K562 (cell line): ENCODE data around the gene MAGEA9B. TPM values are rescaled to one million over a fixed set of nuclear protein-coding genes. Genes with fewer than 3 reads are reported as not detected.

ENCODE experiments used
- ATAC-seq: fragments of 200-7000 bp; cut with Tn5 transposase; 3 replicates; pipeline ENCODE4 v1.9.1; 2020; ENCODE audit warnings: moderate library complexity
- BruUV-seq: library from RNA; stranded (reverse); fragments of 400-500 nt; replicated peaks from 2 replicates; lab custom pipeline; 2021; lab: Mats Ljungman, UMichigan
- CTCF ChIA-PET: fragments of 300-600 bp; formaldehyde crosslinking; extraction: SDS; loops from one replicate; lab custom pipeline; 2021; ENCODE audit warnings: low intra/inter-chr PET ratio; lab: Yijun Ruan, JAX
- POLR2A ChIA-PET: fragments of 300-600, 350-650 bp; sonication (Branson Sonifier 250); formaldehyde crosslinking; extraction: SDS; loops from one replicate; lab custom pipeline; 2021; ENCODE audit warnings: antibody characterized with exemption, inconsistent platforms; lab: Yijun Ruan, JAX
- DNase-seq, 4 experiments: peaks; one replicate each; pipeline versions ENCODE4 v3.0.0 to v3.0.0-alpha.2; 2011 to 2018; ENCODE audit warnings: low spot score in 3 of 4, mixed read lengths in 3 of 4; ENCODE audit errors: extremely low read depth in 1 of 4
- FAIRE-seq: peaks from 2 replicates; lab custom pipeline; 2011; peaks lifted over from hg19 to GRCh38; lab: Jason Lieb, UNC
- H2AFZ ChIP-seq: 2 replicates; pipeline ENCODE4 v1.6.0; 2011; ENCODE audit warnings: low read depth, low read length, control low read depth, inconsistent platforms
- H3K27ac ChIP-seq: fragments of 200-600 bp; 3 replicates; pipeline ENCODE4 v1.8.0; 2011; ENCODE audit warnings: low read depth, mild to moderate bottlenecking, control low read depth, inconsistent platforms, low read length, moderate library complexity, mixed read lengths; ENCODE audit errors: extremely low read depth
- H3K27me3 ChIP-seq, 2 experiments: fragments of 300-600 bp in 1 of 2; 2 replicates in 1 of 2; 3 replicates in 1 of 2; pipeline versions ENCODE4 v1.6.0 to v1.8.0; 2011; ENCODE audit warnings: inconsistent platforms in 2 of 2, low read length in 2 of 2, mild to moderate bottlenecking in 1 of 2, mixed read lengths in 1 of 2, moderate library complexity in 1 of 2; ENCODE audit not compliant: control insufficient read depth in 2 of 2, insufficient read depth in 2 of 2
- H3K36me3 ChIP-seq: fragments of 300-600 bp; 3 replicates; pipeline ENCODE4 v1.8.0; 2011; ENCODE audit warnings: mild to moderate bottlenecking, low read length, inconsistent platforms; ENCODE audit not compliant: control insufficient read depth, insufficient read depth
- H3K4me1 ChIP-seq, 2 experiments: fragments of 200-600 bp in 1 of 2; replicated peaks in 1 of 2; 2 replicates in 1 of 2; 3 replicates in 1 of 2; pipeline versions ENCODE4 v1.5.1 to v1.8.0; 2011; ENCODE audit warnings: inconsistent platforms in 2 of 2, low read length in 2 of 2, mild to moderate bottlenecking in 1 of 2, mixed read lengths in 1 of 2, moderate library complexity in 1 of 2; ENCODE audit not compliant: control insufficient read depth in 2 of 2, insufficient read depth in 2 of 2
- H3K4me2 ChIP-seq: 2 replicates; pipeline ENCODE4 v1.6.1; 2011; ENCODE audit warnings: low read length, control low read depth, inconsistent platforms, mixed read lengths; ENCODE audit not compliant: insufficient read depth
- H3K4me3 ChIP-seq: fragments of 200-600 bp; sonication (generic), shearing (Covaris generic); 2 replicates; pipeline ENCODE4 v1.5.1; 2016; ENCODE audit warnings: control low read depth, inconsistent platforms
- H3K79me2 ChIP-seq: fragments of 200-600 bp; 3 replicates; pipeline ENCODE4 v1.8.0; 2011; ENCODE audit warnings: low read length, inconsistent platforms; ENCODE audit not compliant: control insufficient read depth, insufficient read depth
- H3K9ac ChIP-seq, 2 experiments: 2 replicates each; pipeline versions ENCODE4 v1.6.0 to v1.6.1; 2011; ENCODE audit warnings: low read depth in 2 of 2, low read length in 2 of 2, control low read depth in 1 of 2, inconsistent platforms in 1 of 2, mild to moderate bottlenecking in 1 of 2, mixed read lengths in 1 of 2; ENCODE audit not compliant: insufficient read depth in 1 of 2
- H3K9me1 ChIP-seq: one replicate; pipeline ENCODE4 v1.6.0; 2011; ENCODE audit warnings: inconsistent platforms, mild to moderate bottlenecking, low read length, moderate library complexity; ENCODE audit not compliant: control insufficient read depth, insufficient read depth
- H3K9me3 ChIP-seq: replicated peaks from 2 replicates; pipeline ENCODE4 v1.5.1; 2011; ENCODE audit warnings: low read depth, low read length, inconsistent platforms; ENCODE audit not compliant: control insufficient read depth, insufficient read depth
- H4K20me1 ChIP-seq: replicated peaks from 2 replicates; pipeline ENCODE4 v1.6.1; 2011; ENCODE audit warnings: low read length, inconsistent platforms, mixed read lengths; ENCODE audit not compliant: control insufficient read depth, insufficient read depth
- KDM2B ChIP-seq: fragments of 250-450 bp; sonication (Bioruptor Pico); IDR thresholded peaks from 2 replicates; pipeline ENCODE4 v1.8.0; 2021; ENCODE audit warnings: mild to moderate bottlenecking, moderate library complexity
- MEF2A ChIP-seq: IDR thresholded peaks from 2 replicates; pipeline ENCODE4 v1.6.1; 2011; ENCODE audit warnings: low read depth, mild to moderate bottlenecking, low read length, moderate library complexity; ENCODE audit not compliant: control insufficient read depth
- NR2C1 ChIP-seq, 2 experiments: fragments of 450-650 bp; IDR thresholded peaks; 2 replicates each; pipeline ENCODE4 v1.6.1; 2017; ENCODE audit warnings: mild to moderate bottlenecking in 2 of 2, antibody characterized with exemption in 1 of 2, inconsistent platforms in 1 of 2, missing compliant biosample characterization in 1 of 2, missing genetic modification characterization in 1 of 2
- ZNF354B ChIP-seq: fragments of 250-450 bp; sonication (Bioruptor Pico); IDR thresholded peaks from 2 replicates; pipeline ENCODE4 v1.4.0; 2020
- ZNF431 ChIP-seq: sonication (generic); formaldehyde crosslinking; IDR thresholded peaks from 2 replicates; pipeline ENCODE4 v1.8.0; 2022; ENCODE audit warnings: mild to moderate bottlenecking, missing genetic modification reagents
- ZNF785 ChIP-seq: fragments of 250-450 bp; sonication (Bioruptor Pico); IDR thresholded peaks from 2 replicates; pipeline ENCODE4 v1.4.0; 2020; ENCODE audit warnings: mild to moderate bottlenecking
- WGBS: fragments of 100-300 bp; shearing (Covaris generic); methylation state at CpG from one replicate; pipeline ENCODE4 v1.1.6; 2016; ENCODE audit warnings: low coverage, mixed read lengths; ENCODE audit not compliant: insufficient coverage; ENCODE audit errors: missing lambda C conversion rate; 5-methylcytosine and 5-hydroxymethylcytosine counted together
- in situ Hi-C: fragments of 300-500 bp; cut with MboI; formaldehyde crosslinking; loops from 4 replicates; pipeline ENCODE4 v1.15.0; 2018; ENCODE audit warnings: inconsistent platforms, mixed read lengths
- intact Hi-C: fragments of 100-400 bp; cut with micrococcal nuclease; formaldehyde crosslinking; loops from 2 replicates; pipeline ENCODE4 v1.14.2; 2022
- polyA plus RNA-seq, 8 experiments: library from polyadenylated mRNA; depleted of rRNA in 4 of 8; stranded (reverse) in 5 of 8; unstranded in 3 of 8; fragments of >200 nt; fragmentation: Nextera tagmentation in 2 of 8; fragmentation: Illumina TruSeq in 1 of 8; extraction: Ambion mirVana in 2 of 8; extraction: Trizol in 1 of 8; gene quantifications; 2 replicates each; pipeline versions ENCODE4 v1.2.1 to v1.2.3, GENCODE V29; 2011 to 2014; ENCODE audit warnings: inconsistent platforms in 1 of 8, missing spikeins in 1 of 8
- total RNA-seq, 7 experiments: library from RNA; depleted of rRNA in 6 of 7; stranded (reverse); fragments of >200 nt in 6 of 7; fragmentation: Illumina TruSeq in 2 of 7; extraction: Trizol in 2 of 7; gene quantifications; 2 replicates each; pipeline versions ENCODE4 v1.2.1 to v1.2.3, GENCODE V29; 2011 to 2021; ENCODE audit warnings: low replicate concordance in 1 of 7
- TF ChIP-seq, protein P1 (sequence below): fragments of 450-650 bp; formaldehyde crosslinking; IDR thresholded peaks from 2 replicates; pipeline ENCODE4 v1.4.0; 2020; ENCODE audit warnings: mild to moderate bottlenecking, moderate library complexity
- TF ChIP-seq, protein P2 (sequence below): fragments of 450-650 bp; IDR thresholded peaks from 2 replicates; pipeline ENCODE4 v1.6.1; 2018; ENCODE audit not compliant: partially characterized antibody

The MAGEA9B gene
- total and polyA plus RNA-seq, 9 of the 15 experiments (the other 6 are each of a cell fraction or from before 2014, with no cell fraction given) = 11.2 to 31.2 (median 14.1) TPM

DNA sequence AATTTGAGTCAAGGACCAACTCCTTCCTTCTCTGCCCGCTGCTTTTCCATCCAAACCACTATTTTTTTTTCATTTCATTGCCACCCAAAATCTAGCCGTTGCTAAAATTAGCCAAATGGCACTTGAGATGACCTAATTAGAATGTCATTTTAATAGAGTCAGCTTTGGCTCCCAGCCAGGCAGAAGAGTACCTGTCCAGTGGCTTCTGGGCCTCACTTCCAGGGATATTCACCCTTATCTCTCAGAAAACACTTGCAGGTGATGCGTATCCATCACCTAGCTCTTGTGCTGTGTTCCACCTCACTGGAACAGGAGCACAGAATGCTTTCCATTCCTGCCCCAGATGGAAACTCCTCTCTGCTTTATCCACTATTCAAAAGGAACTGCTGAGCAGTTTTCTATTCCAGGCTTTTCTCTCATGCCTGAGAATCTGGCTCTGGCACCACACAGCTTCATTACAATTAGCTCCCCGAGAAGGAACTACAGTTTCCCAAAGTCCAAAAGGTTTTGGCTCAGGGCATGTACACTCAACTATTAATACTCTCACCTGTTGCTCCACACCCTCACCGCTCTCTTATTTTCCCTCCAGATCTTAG is 18.5 kb downstream of the MAGEA9B start:
- FAIRE-seq = no peak

DNA sequence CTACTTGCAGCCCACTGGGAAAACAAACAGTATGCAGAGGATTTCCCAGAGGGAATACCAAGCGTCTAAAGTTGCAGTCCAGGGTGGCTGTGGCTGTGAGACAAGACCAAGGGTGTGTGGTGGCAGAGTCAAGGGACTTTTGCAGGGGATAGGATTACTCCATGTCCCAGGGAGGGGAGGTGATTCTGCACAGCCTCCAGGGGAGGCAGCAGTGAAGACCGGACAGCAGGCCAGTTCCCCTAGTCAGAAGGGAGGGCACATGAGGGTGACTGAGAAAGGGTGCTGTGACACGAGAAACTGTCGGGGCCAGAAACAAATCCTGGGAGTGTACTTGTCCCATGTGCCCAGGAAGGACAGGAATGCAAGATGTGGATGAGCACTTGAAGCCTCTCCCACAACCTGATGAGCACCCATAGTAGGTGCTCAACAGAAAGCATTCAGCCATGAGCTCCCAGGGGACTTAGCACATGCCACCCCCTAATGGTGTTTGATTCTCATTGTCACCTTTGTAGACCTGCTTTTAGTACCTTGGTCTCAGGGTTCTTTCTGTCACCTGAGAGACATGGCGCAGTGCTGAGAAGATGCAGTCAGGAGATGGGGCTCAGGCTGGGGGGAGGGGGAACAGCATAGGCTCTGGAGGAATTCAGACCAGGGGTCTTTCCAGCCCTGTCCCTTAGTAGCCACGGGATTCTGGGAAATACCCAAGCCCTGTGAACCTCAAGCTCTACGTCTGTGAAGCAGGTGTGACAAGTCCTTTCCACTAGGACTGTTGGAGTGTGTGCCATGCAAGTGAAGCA is 19.4 kb downstream of the MAGEA9B start:
- Histone ChIP-seq H3K36me3 (no peaks in the 10 kb centered on the region), H3K9ac (no peak overlapping the region), H3K4me2 (no peak overlapping the region), H2AFZ (no peak overlapping the region), H3K4me3 (no peak overlapping the region), H3K27ac (no peak overlapping the region), H3K4me1 (peaks cover 0 to 3% of the 10 kb centered on the region in 2 experiments; a peak in 2 of 5 replicates), H3K9me3 (no peaks in the 10 kb centered on the region), H3K79me2 (no peaks in the 10 kb centered on the region), H3K9me1 (no peaks in the 10 kb centered on the region), H3K27me3 (0 out of 5 replicates have a peak, but pooled peaks cover 0 to 4% of the 10 kb centered on the region in 2 experiments), H4K20me1 (no peaks in the 10 kb centered on the region)
- FAIRE-seq (no peak), ATAC-seq (peak; percentile 56; the same call in 2 of the 3 replicates), DNase-seq (peak in 1 of 4 experiments; percentile 3)
- in situ Hi-C loops = no loop called here
- intact Hi-C loops = no loop called here
- ChIA-PET POLR2A (no interaction called here), CTCF (no interaction called here)
- 20% methylated on average over 5 of the region's 7 CpGs for WGBS
- BruUV-seq = no TSS peak
- TF ChIP-seq, protein P1, sequence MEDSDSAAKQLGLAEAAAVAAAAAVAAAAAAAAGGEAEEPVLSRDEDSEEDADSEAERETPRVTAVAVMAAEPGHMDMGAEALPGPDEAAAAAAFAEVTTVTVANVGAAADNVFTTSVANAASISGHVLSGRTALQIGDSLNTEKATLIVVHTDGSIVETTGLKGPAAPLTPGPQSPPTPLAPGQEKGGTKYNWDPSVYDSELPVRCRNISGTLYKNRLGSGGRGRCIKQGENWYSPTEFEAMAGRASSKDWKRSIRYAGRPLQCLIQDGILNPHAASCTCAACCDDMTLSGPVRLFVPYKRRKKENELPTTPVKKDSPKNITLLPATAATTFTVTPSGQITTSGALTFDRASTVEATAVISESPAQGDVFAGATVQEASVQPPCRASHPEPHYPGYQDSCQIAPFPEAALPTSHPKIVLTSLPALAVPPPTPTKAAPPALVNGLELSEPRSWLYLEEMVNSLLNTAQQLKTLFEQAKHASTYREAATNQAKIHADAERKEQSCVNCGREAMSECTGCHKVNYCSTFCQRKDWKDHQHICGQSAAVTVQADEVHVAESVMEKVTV (CRISPR knock-in tag) = no peak
- TF ChIP-seq NR2C1 (IDR thresholded peaks at IDR 0.05) (no peak), NR2C1 (tag; IDR thresholded peaks at IDR 0.05) (no peak), ZNF431 (CRISPR knock-in tag) (no peak), ZNF785 (CRISPR knock-in tag) (no peak), KDM2B (CRISPR knock-in tag) (no peak), MEF2A (no peak)
- TF ChIP-seq, protein P2, sequence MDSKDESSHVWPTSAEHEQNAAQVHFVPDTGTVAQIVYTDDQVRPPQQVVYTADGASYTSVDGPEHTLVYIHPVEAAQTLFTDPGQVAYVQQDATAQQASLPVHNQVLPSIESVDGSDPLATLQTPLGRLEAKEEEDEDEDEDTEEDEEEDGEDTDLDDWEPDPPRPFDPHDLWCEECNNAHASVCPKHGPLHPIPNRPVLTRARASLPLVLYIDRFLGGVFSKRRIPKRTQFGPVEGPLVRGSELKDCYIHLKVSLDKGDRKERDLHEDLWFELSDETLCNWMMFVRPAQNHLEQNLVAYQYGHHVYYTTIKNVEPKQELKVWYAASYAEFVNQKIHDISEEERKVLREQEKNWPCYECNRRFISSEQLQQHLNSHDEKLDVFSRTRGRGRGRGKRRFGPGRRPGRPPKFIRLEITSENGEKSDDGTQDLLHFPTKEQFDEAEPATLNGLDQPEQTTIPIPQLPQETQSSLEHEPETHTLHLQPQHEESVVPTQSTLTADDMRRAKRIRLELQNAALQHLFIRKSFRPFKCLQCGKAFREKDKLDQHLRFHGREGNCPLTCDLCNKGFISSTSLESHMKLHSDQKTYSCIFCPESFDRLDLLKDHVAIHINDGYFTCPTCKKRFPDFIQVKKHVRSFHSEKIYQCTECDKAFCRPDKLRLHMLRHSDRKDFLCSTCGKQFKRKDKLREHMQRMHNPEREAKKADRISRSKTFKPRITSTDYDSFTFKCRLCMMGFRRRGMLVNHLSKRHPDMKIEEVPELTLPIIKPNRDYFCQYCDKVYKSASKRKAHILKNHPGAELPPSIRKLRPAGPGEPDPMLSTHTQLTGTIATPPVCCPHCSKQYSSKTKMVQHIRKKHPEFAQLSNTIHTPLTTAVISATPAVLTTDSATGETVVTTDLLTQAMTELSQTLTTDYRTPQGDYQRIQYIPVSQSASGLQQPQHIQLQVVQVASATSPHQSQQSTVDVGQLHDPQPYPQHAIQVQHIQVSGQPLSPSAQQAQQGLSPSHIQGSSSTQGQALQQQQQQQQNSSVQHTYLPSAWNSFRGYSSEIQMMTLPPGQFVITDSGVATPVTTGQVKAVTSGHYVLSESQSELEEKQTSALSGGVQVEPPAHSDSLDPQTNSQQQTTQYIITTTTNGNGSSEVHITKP = no peak

More for the DNA sequence above, 18.5 kb downstream of the MAGEA9B start:
- H2AFZ ChIP-seq = no peak overlapping the region
- TF ChIP-seq ZNF354B (CRISPR knock-in tag) = no peak
- TF ChIP-seq, all 486 proteins: peak for 0
- H3K27ac ChIP-seq = no peak overlapping the region
- no peaks in the 10 kb centered on the region for H4K20me1 ChIP-seq
- H3K4me2 ChIP-seq = no peak overlapping the region
- ATAC-seq (no peak), DNase-seq (no peak)
- ChIA-PET POLR2A (no interaction called here), CTCF (no interaction called here)
- no peaks in the 10 kb centered on the region for H3K9me3 ChIP-seq
- 14% methylated on average over 4 of the region's 5 CpGs for WGBS
- no peaks in the 10 kb centered on the region for H3K79me2 ChIP-seq
- no peaks in the 10 kb centered on the region for H3K9me1 ChIP-seq
- no TSS peak for BruUV-seq
- peaks cover 0 to 3% of the 10 kb centered on the region in 2 experiments; a peak in 2 of 5 replicates for H3K4me1 ChIP-seq
- intact Hi-C loops = no loop called here
- 0 out of 5 replicates have a peak, but pooled peaks cover 0 to 4% of the 10 kb centered on the region in 2 experiments for H3K27me3 ChIP-seq
- in situ Hi-C loops = no loop called here
- H3K4me3 ChIP-seq = no peak overlapping the region
- no peak overlapping the region for H3K9ac ChIP-seq
- H3K36me3 ChIP-seq = no peaks in the 10 kb centered on the region
